Measurements from ENCODE around the gene CYP4A22. TPM values are rescaled to one million over a fixed set of nuclear protein-coding genes. Genes with fewer than 3 reads are reported as not detected.

Gene CYP4A22
- total and polyA plus RNA-seq, 9 of the 15 experiments (the other 6 are each of a cell fraction or from before 2014, with no cell fraction given), result 0.07 TPM; not detected in 8

GRCh38 chr1:47181095-47181954 is 44.1 kb downstream of the CYP4A22 start (continued):
- no peak for TF ChIP-seq SNAPC5 (CRISPR knock-in tag; IDR thresholded peaks at IDR 0.05)
- TF ChIP-seq CBX8 (IDR thresholded peaks at IDR 0.05; ENCODE audit: borderline replicate concordance, extremely low read depth, low read depth, low read length, poor library complexity, severe bottlenecking), result no peak
- no peak for TF ChIP-seq ETS2 (tag; IDR thresholded peaks at IDR 0.05; ENCODE audit: borderline replicate concordance, poor library complexity, severe bottlenecking)
- TF ChIP-seq FUS (optimal IDR thresholded peaks at IDR 0.05; ENCODE audit: low read depth, low read length), result no peak

GRCh38 chr1:47181955-47182675 is 44.9 kb downstream of the CYP4A22 start:
- in situ Hi-C loops (cut with MboI), result loop anchor here (10.0 kb wide), 1 partner anchor 523 kb away; no protein-coding TSS in a partner anchor
- no peaks in the 10 kb centered on the region for H3K9me1 ChIP-seq (ENCODE audit: control insufficient read depth, insufficient read depth, low read length)
- no peaks in the 10 kb centered on the region for H4K20me1 ChIP-seq (replicated peaks; ENCODE audit: control insufficient read depth, insufficient read depth, low read length)
- POLR2A ChIA-PET, result interaction anchor here (0.6 to 7.1 kb wide), 11 partner anchors 8 to 254 kb away, joined by 3 to 65 read pairs (median 6); partner anchors contain the start of genes PDZK1IP1 and STIL
- peaks cover 46 to 64% of the 10 kb centered on the region in 2 experiments for H3K4me1 ChIP-seq (replicated peaks in 1 of 2; ENCODE audit: control insufficient read depth in 2 of 2, insufficient read depth in 2 of 2, low read length in 2 of 2)
- H3K9me3 ChIP-seq (replicated peaks; ENCODE audit: control insufficient read depth, insufficient read depth, low read depth, low read length), result no peaks in the 10 kb centered on the region
- H3K4me2 ChIP-seq (ENCODE audit: insufficient read depth, low read length), result peak overlapping the region; percentile 81
- DNase-seq (ENCODE audit: extremely low read depth in 1 of 4, low spot score in 3 of 4) (peak; percentile 70 to 90 (median 76)), ATAC-seq (peak; percentile 21), FAIRE-seq (peak; percentile 92)
- CTCF ChIA-PET (ENCODE audit: low intra/inter-chr PET ratio), result interaction anchor here (3.8 kb wide), 1 partner anchor 80 kb away, joined by 28 read pairs; no protein-coding TSS in a partner anchor
- no peaks in the 10 kb centered on the region for H3K36me3 ChIP-seq (ENCODE audit: control insufficient read depth, insufficient read depth, low read length)
- peak overlapping the region; percentile 91 for H3K27ac ChIP-seq (ENCODE audit: extremely low read depth, low read depth, low read length)
- WGBS (ENCODE audit: insufficient coverage, low coverage, missing lambda C conversion rate), result 13% methylated on average over 7 of the region's 7 CpGs
- intact Hi-C loops (cut with micrococcal nuclease), result loop anchor here (1.0 to 5.0 kb wide), 5 partner anchors 13 to 255 kb away; partner anchors contain the start of genes CMPK1 and STIL
- H3K27me3 ChIP-seq (ENCODE audit: control insufficient read depth in 2 of 2, insufficient read depth in 2 of 2, low read length in 2 of 2), result no peaks in the 10 kb centered on the region
- peak overlapping the region; percentile 41 for H2AFZ ChIP-seq (ENCODE audit: low read depth, low read length)
- H3K79me2 ChIP-seq (ENCODE audit: control insufficient read depth, insufficient read depth, low read length), result peaks cover 8% of the 10 kb centered on the region; the same call in 2 of the 3 replicates
- peak overlapping the region; percentile 6; the same call in 1 of the 2 replicates for H3K4me3 ChIP-seq
- BruUV-seq (replicated peaks), result no TSS peak
- H3K9ac ChIP-seq (ENCODE audit: insufficient read depth in 1 of 2, low read depth in 2 of 2, low read length in 2 of 2), result peak overlapping the region; percentile 76 to 84; a peak in 3 of 4 replicates
- TF ChIP-seq HDAC2 (IDR thresholded peaks at IDR 0.05) (peak; percentile 75), KLF16 (IDR thresholded peaks at IDR 0.05) (no peak), ZNF740 (CRISPR knock-in tag; IDR thresholded peaks at IDR 0.05) (no peak), ZNF740 (tag; IDR thresholded peaks at IDR 0.05) (no peak), ZZZ3 (IDR thresholded peaks at IDR 0.05) (no peak), ZNF445 (CRISPR knock-in tag; IDR thresholded peaks at IDR 0.05; ENCODE audit: low read depth) (no peak), NBN (IDR thresholded peaks at IDR 0.05; ENCODE audit: low read depth) (peak; percentile 57; the same call in 1 of the 2 replicates), IRF2 (CRISPR knock-in tag; IDR thresholded peaks at IDR 0.05) (no peak), SMARCA5 (IDR thresholded peaks at IDR 0.05) (peak; percentile 94; the same call in 1 of the 2 replicates), STAT5B (CRISPR knock-in tag; IDR thresholded peaks at IDR 0.05) (no peak), MTA3 (IDR thresholded peaks at IDR 0.05; ENCODE audit: borderline replicate concordance) (0 out of 2 replicates have a peak, but pooled peaks have one; percentile 15)
- TF ChIP-seq, protein P1, sequence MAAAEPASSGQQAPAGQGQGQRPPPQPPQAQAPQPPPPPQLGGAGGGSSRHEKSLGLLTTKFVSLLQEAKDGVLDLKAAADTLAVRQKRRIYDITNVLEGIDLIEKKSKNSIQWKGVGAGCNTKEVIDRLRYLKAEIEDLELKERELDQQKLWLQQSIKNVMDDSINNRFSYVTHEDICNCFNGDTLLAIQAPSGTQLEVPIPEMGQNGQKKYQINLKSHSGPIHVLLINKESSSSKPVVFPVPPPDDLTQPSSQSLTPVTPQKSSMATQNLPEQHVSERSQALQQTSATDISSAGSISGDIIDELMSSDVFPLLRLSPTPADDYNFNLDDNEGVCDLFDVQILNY (CRISPR knock-in tag; IDR thresholded peaks at IDR 0.05), result no peak

Measured in K562 (cell line).